Prostate gland (tissue), 2 donors: Measurements from ENCODE around the gene SLC2A5. TPM values are rescaled to one million over a fixed set of nuclear protein-coding genes. Genes with fewer than 3 reads are reported as not detected.

Experiments used
- DNase-seq: peaks from one replicate; pipeline ENCODE4 v3.0.0-alpha.2; 2019; ENCODE audit warnings: low spot score
- H3K27ac ChIP-seq, 2 donors: fragments of 200-600 bp; sonication (generic); 2 replicates each; pipeline ENCODE4 v1.5.1; 2017 to 2019
- H3K27me3 ChIP-seq: fragments of 200-600 bp; sonication (generic); replicated peaks from 2 replicates; pipeline ENCODE4 v1.5.1; 2019; ENCODE audit not compliant: insufficient read depth
- H3K36me3 ChIP-seq, 2 donors: fragments of 200-600 bp; sonication (generic); 1 replicate in 1 of 2; 2 replicates in 1 of 2; pipeline versions ENCODE4 v1.5.1 to v1.8.1; 2017 to 2019
- H3K4me1 ChIP-seq: fragments of 200-600 bp; sonication (generic); replicated peaks from 2 replicates; pipeline ENCODE4 v1.5.1; 2019
- H3K4me3 ChIP-seq, 2 donors: fragments of 200-600 bp; sonication (generic); 2 replicates each; pipeline ENCODE4 v1.5.1; 2017 to 2019
- H3K9me3 ChIP-seq: fragments of 200-600 bp; sonication (generic); 2 replicates; pipeline ENCODE4 v1.5.1; 2017
- POLR2A ChIP-seq: fragments of 450-650 bp; IDR thresholded peaks from one replicate; pipeline ENCODE4 v1.6.1; 2016; ENCODE audit warnings: antibody characterized with exemption, mild to moderate bottlenecking
- POLR2AphosphoS5 ChIP-seq: sonication (generic); formaldehyde crosslinking; IDR thresholded peaks from one replicate; pipeline ENCODE4 v1.6.1; 2017; ENCODE audit warnings: antibody characterized with exemption
- WGBS: methylation state at CpG from one replicate; pipeline ENCODE4 v1.1.5; 2018; 5-methylcytosine and 5-hydroxymethylcytosine counted together
- intact Hi-C: fragments of 100-400 bp; cut with DNase I; formaldehyde crosslinking; loops from one replicate; pipeline ENCODE4 v1.14.2; 2022
- total RNA-seq, 2 donors: library from RNA; depleted of rRNA; stranded (reverse); fragments of >200 nt; gene quantifications; one replicate each; pipeline ENCODE4 v1.1.0, GENCODE V29; 2016
- TF ChIP-seq, protein P1 (sequence below), 4 experiments: fragments of 200-600 bp in 2 of 4; fragments of 450-650 bp in 2 of 4; sonication (generic) in 2 of 4; IDR thresholded peaks; 1 replicate in 3 of 4; 2 replicates in 1 of 4; pipeline ENCODE4 v1.5.1; 2016 to 2019; ENCODE audit warnings: antibody characterized with exemption in 4 of 4, mild to moderate bottlenecking in 2 of 4, moderate library complexity in 2 of 4

SLC2A5 gene
- total RNA-seq, 2 donors from 2014 or later = 25.4 to 55.0 TPM

DNA sequence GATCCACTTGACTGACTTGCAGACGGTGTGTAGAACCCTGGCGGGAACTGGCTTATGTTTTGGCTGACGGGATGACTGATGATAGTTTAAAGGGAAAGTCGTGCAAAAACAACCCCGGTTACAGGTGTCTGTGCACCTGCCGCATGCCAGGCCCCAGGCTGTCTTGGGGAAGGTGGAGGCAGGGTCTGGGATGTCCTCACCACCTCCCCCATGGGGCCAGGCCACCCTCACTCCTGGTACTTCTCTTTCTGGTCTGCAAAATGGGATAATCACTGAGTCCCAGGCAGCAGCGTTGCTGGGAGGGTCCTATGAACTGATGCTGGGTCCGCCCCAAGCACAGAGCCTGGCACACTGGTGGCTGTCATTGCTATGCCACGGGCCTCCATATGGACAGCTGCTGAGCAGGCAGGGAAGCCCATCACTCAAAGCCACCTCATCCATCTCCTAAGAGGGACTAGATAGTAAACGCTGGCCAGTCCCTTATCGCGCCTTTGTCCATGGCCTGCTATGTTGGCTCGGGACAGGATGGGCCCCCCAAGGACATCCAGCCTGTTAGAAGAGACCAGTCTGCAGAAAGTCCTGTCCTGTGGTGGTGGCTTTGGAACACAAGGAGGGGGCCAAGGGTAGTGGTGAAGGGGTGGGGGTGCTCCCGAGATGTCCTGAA lies 28.2 kb downstream of the SLC2A5 start:
- Histone ChIP-seq H3K27ac (no peak overlapping the region), H3K36me3 (no peaks in the 10 kb centered on the region), H3K4me1 (no peaks in the 10 kb centered on the region), H3K27me3 (no peaks in the 10 kb centered on the region), H3K4me3 (no peak overlapping the region), H3K9me3 (no peaks in the 10 kb centered on the region)
- intact Hi-C loops = no loop called here
- no peak for DNase-seq
- 95% methylated on average over 14 of the region's 14 CpGs for WGBS
- TF ChIP-seq POLR2AphosphoS5 = no peak
- TF ChIP-seq, protein P1, sequence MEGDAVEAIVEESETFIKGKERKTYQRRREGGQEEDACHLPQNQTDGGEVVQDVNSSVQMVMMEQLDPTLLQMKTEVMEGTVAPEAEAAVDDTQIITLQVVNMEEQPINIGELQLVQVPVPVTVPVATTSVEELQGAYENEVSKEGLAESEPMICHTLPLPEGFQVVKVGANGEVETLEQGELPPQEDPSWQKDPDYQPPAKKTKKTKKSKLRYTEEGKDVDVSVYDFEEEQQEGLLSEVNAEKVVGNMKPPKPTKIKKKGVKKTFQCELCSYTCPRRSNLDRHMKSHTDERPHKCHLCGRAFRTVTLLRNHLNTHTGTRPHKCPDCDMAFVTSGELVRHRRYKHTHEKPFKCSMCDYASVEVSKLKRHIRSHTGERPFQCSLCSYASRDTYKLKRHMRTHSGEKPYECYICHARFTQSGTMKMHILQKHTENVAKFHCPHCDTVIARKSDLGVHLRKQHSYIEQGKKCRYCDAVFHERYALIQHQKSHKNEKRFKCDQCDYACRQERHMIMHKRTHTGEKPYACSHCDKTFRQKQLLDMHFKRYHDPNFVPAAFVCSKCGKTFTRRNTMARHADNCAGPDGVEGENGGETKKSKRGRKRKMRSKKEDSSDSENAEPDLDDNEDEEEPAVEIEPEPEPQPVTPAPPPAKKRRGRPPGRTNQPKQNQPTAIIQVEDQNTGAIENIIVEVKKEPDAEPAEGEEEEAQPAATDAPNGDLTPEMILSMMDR (IDR thresholded peaks at IDR 0.05) = no peak
- no peak for TF ChIP-seq POLR2A

DNA sequence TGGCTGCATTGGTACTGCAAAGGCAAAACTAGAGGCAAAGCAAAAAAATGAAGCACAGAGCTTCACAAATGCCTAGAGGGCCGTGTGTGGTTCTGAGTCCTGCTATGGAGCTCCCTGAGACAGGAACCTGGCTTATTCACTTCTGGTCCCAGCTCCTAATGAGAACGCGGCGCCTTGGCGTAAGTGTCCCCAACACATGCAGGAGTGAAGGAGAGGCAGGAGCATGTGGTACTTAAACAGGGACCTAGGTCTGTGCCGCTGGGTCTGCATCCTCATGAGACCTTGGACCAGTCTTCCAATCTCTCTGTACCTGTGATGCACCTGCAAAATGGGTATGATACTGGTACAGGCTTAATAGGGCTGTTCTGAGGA lies 28.8 kb downstream of the SLC2A5 start:
- Histone ChIP-seq H3K9me3 (no peaks in the 10 kb centered on the region), H3K27me3 (no peaks in the 10 kb centered on the region), H3K36me3 (no peaks in the 10 kb centered on the region), H3K27ac (no peak overlapping the region), H3K4me1 (no peaks in the 10 kb centered on the region), H3K4me3 (no peak overlapping the region)
- TF ChIP-seq POLR2AphosphoS5 = no peak
- TF ChIP-seq, protein P1 (IDR thresholded peaks at IDR 0.05) = no peak
- 91% methylated on average over 6 of the region's 6 CpGs for WGBS
- intact Hi-C loops = no loop called here
- DNase-seq = no peak

DNA sequence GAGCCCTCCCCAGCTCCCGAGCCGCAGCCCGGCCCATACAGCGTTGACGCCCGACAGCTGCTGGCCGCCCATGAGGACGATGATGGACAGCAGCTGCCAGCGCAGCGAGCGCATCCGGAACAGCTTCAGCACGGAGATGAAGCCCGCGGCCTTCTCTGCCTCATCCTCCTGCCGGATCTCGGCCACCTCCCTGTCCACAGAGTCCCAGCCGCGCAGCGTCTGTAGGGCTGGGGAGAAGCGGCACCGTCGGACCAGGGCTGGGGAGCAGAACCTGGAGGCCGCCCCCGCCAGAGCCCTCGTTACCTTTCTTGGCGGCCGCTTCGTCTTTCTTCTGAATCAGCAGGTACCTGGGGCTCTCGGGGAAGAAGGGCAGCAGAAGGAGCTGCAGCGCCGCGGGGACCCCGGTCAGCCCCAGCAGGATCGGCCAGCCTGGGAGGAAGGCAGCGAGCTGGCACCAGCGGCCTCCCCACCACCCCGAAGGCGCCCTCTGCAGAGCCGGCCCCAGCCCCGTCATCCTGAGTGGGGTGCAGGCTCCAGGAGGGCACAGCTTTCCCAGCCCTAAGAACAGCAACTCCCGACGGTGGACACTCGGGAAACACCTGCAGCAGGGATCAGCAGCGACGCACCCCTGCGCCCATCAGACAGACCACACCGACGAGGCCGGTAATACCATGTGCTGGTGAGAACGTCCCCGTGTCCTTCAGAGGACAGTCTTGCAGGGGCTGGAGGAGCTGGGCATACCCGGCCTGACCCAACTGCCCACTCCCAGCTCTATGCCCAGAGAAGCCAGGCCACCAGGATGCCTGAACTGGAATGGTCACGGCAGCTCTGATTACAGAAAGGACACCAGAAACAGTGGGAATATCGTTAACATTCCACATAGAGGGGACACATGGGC lies 29.4 kb downstream of the SLC2A5 start:
- TF ChIP-seq, protein P1 (IDR thresholded peaks at IDR 0.05) = no peak
- no peak for TF ChIP-seq POLR2AphosphoS5
- no peak for TF ChIP-seq POLR2A

DNA sequence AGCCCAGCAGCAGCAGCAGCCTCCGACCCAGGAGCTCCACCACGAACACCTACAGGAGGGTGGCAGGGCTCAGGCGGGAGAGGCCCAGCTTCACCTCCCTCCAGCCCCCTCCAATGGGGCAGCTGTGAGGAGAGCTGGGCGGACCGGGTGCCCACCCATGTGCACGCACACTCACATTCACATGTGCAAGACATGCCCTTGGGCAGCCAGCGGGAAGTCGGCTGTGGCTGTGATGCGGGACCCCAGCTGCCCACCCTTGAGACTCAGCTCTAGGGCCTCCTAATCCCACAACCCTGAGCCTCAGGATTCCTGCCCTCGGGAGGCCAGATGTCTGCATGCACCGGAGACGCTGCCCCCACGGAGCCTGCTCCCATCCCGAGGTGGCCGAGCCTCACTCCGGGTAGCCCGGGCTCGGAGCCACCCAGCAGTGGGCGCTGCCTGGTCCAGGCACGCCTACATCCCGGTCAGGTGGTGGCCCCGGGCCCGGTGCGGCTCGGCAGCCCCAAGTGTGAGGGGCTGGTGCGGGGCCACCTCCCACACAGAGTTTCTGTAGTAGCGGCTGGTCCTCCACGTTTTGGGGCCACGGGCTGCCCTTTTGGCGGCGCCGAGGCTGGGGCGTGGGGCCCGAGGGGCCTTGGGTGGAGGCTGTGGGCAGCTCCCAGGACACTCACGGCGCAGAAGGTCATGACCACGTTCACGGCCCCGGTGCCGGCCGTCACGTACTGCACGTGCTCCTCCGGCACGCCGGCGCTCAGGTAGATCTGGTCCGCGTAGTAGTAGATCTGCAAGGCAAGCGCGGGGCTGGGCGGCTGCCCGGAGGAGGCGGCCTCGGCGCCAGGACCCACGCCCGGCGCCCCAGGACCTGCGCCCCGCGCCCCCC lies 30.3 kb downstream of the SLC2A5 start:
- 77% methylated on average over 50 of the region's 62 CpGs for WGBS
- H3K4me1 ChIP-seq = no peaks in the 10 kb centered on the region
- no peak overlapping the region for H3K27ac ChIP-seq

More for the DNA sequence above, 29.4 kb downstream of the SLC2A5 start:
- Histone ChIP-seq H3K27ac (no peak overlapping the region), H3K36me3 (no peaks in the 10 kb centered on the region), H3K4me1 (no peaks in the 10 kb centered on the region), H3K27me3 (no peaks in the 10 kb centered on the region), H3K4me3 (no peak overlapping the region), H3K9me3 (no peaks in the 10 kb centered on the region)
- 89% methylated on average over 55 of the region's 55 CpGs for WGBS
- intact Hi-C loops = no loop called here
- DNase-seq = no peak

More for the DNA sequence above, 30.3 kb downstream of the SLC2A5 start:
- Histone ChIP-seq H3K4me3 (no peak overlapping the region), H3K36me3 (no peaks in the 10 kb centered on the region), H3K27me3 (no peaks in the 10 kb centered on the region), H3K9me3 (no peaks in the 10 kb centered on the region)
- TF ChIP-seq POLR2AphosphoS5 = no peak
- TF ChIP-seq POLR2A = no peak
- TF ChIP-seq, protein P1 (IDR thresholded peaks at IDR 0.05) = no peak
- DNase-seq = no peak
- intact Hi-C loops = no loop called here
